ENCODE results near the gene NFATC2.

- TF ChIP-seq, protein P1, sequence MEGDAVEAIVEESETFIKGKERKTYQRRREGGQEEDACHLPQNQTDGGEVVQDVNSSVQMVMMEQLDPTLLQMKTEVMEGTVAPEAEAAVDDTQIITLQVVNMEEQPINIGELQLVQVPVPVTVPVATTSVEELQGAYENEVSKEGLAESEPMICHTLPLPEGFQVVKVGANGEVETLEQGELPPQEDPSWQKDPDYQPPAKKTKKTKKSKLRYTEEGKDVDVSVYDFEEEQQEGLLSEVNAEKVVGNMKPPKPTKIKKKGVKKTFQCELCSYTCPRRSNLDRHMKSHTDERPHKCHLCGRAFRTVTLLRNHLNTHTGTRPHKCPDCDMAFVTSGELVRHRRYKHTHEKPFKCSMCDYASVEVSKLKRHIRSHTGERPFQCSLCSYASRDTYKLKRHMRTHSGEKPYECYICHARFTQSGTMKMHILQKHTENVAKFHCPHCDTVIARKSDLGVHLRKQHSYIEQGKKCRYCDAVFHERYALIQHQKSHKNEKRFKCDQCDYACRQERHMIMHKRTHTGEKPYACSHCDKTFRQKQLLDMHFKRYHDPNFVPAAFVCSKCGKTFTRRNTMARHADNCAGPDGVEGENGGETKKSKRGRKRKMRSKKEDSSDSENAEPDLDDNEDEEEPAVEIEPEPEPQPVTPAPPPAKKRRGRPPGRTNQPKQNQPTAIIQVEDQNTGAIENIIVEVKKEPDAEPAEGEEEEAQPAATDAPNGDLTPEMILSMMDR (IDR thresholded peaks at IDR 0.05): no peak
- no peak for TF ChIP-seq EP300 (IDR thresholded peaks at IDR 0.05; ENCODE audit: low read depth)
- TF ChIP-seq POLR2AphosphoS5 (IDR thresholded peaks at IDR 0.05): no peak
- TF ChIP-seq POLR2A (IDR thresholded peaks at IDR 0.05): no peak
Measured at GRCh38 chr20:51348876-51349275, 193.6 kb downstream of the NFATC2 start.
